Cardiac ventricle fibroblast (primary cell): ENCODE measurements around the gene MS4A18. TPM values are rescaled to one million over a fixed set of nuclear protein-coding genes. Genes with fewer than 3 reads are reported as not detected.

ENCODE experiments used
- total RNA-seq: library from RNA; depleted of rRNA; stranded (reverse); fragments of >200 nt; gene quantifications from 2 replicates; pipeline ENCODE4 v1.2.3, GENCODE V29; 2015

The MS4A18 gene
- total RNA-seq, result not detected in 2 replicates

DNA sequence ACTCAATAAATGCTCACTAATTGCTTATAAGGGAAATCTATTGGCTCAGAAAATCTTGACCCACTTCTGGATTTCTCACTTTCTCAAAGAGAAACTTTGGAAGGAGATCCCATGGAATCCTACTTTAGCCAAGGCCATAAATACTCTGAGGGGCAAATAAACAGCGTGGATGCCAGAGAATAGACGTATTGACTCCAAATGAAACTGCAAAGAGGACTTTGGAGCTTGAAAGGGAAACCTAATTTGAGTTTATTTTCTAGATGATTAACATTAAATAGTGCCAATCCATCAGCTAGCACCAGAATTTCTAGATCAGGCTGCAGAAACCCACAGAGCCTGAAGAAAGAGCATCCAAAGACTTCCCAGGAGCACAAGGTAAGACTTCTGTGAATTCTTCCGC, at the start of gene MS4A18:
TSS of gene MS4A18 (plus strand) at position 301 of the 400 bp plus-strand sequence.

DNA sequence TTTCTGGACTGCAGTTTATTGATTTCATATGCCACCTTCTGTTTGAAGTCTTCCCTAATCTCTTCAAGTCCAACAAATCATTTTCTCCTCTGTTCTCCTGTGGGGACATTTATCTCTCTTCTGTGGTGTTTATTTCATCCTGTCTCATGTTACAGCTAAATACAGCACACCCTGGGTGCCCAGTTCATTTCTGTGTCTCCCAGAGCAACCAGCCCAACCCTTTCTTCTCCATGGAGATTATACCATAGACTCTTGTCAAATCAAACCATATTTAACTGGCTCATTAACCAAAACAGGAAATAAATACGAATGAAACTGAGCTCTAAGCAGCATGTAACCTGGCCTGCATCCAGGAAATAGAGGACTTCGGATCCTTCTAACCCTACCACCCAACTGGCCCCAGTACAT, 25.2 kb upstream of the MS4A18 start, which contains the start of gene MS4A8:
TSS of gene MS4A8 (plus strand) at position 329 of the 408 bp plus-strand sequence. CDS start 1,249 bp downstream, outside the sequence.

DNA sequence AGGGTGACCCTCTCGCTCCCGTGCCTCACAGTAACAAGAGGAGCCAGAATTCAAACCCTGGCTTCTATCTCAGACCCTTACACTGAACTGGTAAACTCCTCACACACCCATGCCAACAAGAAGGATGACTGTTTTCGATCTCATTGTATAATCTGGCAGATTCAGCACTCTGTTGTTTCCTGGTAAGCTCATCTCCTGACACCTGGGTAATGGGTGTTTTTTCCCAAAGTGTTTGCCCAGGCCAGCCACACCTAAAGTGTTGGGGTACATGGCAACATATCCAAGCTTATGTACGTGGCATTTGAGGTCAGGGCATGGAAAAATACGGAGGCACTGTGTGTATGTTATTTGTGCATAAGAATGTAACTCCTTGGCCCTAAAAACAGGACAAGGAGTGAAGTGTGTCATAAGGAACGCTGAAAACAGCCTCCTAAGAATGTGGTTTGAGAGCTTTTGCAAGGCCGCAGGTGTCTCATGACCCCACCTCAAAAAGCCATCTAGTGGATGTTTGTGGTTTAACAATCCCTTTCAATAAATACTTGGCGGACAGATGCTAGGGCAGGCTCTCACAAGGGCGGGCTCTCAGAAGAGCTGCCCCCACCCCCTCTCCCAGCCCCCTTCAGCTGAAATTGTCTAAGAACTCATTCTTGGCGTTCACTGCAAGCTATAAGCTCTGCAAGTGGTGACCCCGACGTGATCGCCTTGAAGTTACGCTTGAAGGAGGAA, 31.9 kb downstream of the MS4A18 start, which contains the start of gene MS4A15:
TSS of gene MS4A15 (plus strand) at position 561 of the 726 bp plus-strand sequence. CDS start 6,867 bp downstream, outside the sequence.

DNA sequence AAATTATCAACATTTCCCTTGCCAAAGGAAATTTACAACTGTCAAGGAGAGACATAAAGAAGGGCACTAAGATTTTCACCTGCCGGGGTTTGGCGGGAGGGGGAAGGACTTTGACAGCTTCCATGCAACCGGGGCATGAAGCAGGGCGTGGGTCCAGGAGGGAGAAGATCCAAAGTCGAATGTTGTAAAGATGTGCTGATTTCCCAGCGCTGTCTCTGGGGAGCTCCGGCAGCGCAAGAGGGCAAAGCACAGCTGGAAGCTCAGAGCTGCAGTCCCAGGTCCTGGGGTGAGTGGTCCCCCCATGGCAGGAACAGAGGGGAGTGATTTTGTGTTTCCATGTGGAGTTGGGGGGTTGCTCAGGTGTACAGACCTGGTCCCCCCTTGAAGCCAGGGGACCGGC, 60.6 kb downstream of the MS4A18 start, which contains the start of gene MS4A10:
TSS of gene MS4A10 (plus strand) at position 198 of the 400 bp plus-strand sequence. CDS start 5,003 bp downstream, outside the sequence.

Other genes with a start within 250 kb of the MS4A18 start
- not detected in 2 replicates for gene MS4A12, start 231.9 kb upstream of the MS4A18 start, total RNA-seq
- gene MS4A13, start 209.3 kb upstream of the MS4A18 start, total RNA-seq, result not detected in 2 replicates
- gene MS4A8, start 25.1 kb upstream of the MS4A18 start, total RNA-seq, result not detected in 2 replicates
- not detected in 2 replicates for gene MS4A15, start 32.1 kb downstream of the MS4A18 start, total RNA-seq
- not detected in 2 replicates for gene MS4A10, start 60.6 kb downstream of the MS4A18 start, total RNA-seq
- gene CCDC86, start 117.4 kb downstream of the MS4A18 start, total RNA-seq, result 19.7 and 23.0 TPM in 2 replicates
- gene PTGDR2, start 131.2 kb downstream of the MS4A18 start, total RNA-seq, result 0.29 TPM in 1 of 2 replicates, not detected in the other
- gene ZP1, start 142.8 kb downstream of the MS4A18 start, total RNA-seq, result 1.0 and 1.9 TPM in 2 replicates
- 60.6 and 66.8 TPM in 2 replicates for gene PRPF19, start 181.9 kb downstream of the MS4A18 start, total RNA-seq
- gene TMEM109, start 189.4 kb downstream of the MS4A18 start, total RNA-seq, result 54.5 and 59.8 TPM in 2 replicates
- gene TMEM132A, start 199.7 kb downstream of the MS4A18 start, total RNA-seq, result 15.1 and 16.9 TPM in 2 replicates
- gene SLC15A3, start 227.5 kb downstream of the MS4A18 start, total RNA-seq, result 9.0 and 17.3 TPM in 2 replicates
- not detected in 2 replicates for gene CD6, start 247.0 kb downstream of the MS4A18 start, total RNA-seq